ENCODE data around the gene ABL1. TPM values are rescaled to one million over a fixed set of nuclear protein-coding genes. Genes with fewer than 3 reads are reported as not detected.

ABL1 gene
- polyA plus RNA-seq, 1 experiment, result 30.4 TPM

- Histone ChIP-seq H3K27me3 (ENCODE audit: control insufficient read depth, insufficient read depth, low read length) (no peaks in the 10 kb centered on the region), H3K36me3 (ENCODE audit: control insufficient read depth, insufficient read depth, low read length) (peaks cover 41% of the 10 kb centered on the region), H3K4me3 (ENCODE audit: low read depth, low read length) (no peak overlapping the region)
- TF ChIP-seq CTCF (IDR thresholded peaks at IDR 0.05; ENCODE audit: insufficient read depth, low read depth, low read length), result no peak
- POLR2A ChIA-PET, result no interaction called here
- no peak for DNase-seq (ENCODE audit: low read depth)
- CTCF ChIA-PET, result interaction anchor here (0.7 to 5.0 kb wide), 7 partner anchors 18 to 189 kb away, joined by 3 to 18 read pairs (median 4); no protein-coding TSS in a partner anchor
Measured at GRCh38 chr9:130890124-130890523, 55.1 kb downstream of the ABL1 start.

GRCh38 chr9:130890870-130891687, 56.0 kb downstream of the ABL1 start:
- no peaks in the 10 kb centered on the region for H3K27me3 ChIP-seq (ENCODE audit: control insufficient read depth, insufficient read depth, low read length)
- H3K4me3 ChIP-seq (ENCODE audit: low read depth, low read length), result no peak overlapping the region
- CTCF ChIA-PET, result interaction anchor here (0.7 to 5.0 kb wide), 9 partner anchors 19 to 163 kb away, joined by 3 to 18 read pairs (median 4); no protein-coding TSS in a partner anchor
- H3K36me3 ChIP-seq (ENCODE audit: control insufficient read depth, insufficient read depth, low read length), result peaks cover 33% of the 10 kb centered on the region
- DNase-seq (ENCODE audit: low read depth), result no peak
- no peak for TF ChIP-seq CTCF (IDR thresholded peaks at IDR 0.05; ENCODE audit: insufficient read depth, low read depth, low read length)
- POLR2A ChIA-PET, result no interaction called here

GRCh38 chr9:130891688-130892476, 56.8 kb downstream of the ABL1 start:
- Histone ChIP-seq H3K36me3 (ENCODE audit: control insufficient read depth, insufficient read depth, low read length) (peaks cover 25% of the 10 kb centered on the region), H3K27me3 (ENCODE audit: control insufficient read depth, insufficient read depth, low read length) (no peaks in the 10 kb centered on the region), H3K4me3 (ENCODE audit: low read depth, low read length) (no peak overlapping the region)
- CTCF ChIA-PET, result interaction anchor here (1.2 to 5.0 kb wide), 4 partner anchors 20 to 155 kb away, joined by 3 to 18 read pairs (median 6); no protein-coding TSS in a partner anchor
- no peak for DNase-seq (ENCODE audit: low read depth)
- TF ChIP-seq CTCF (IDR thresholded peaks at IDR 0.05; ENCODE audit: insufficient read depth, low read depth, low read length), result no peak
- POLR2A ChIA-PET, result no interaction called here

DNA sequence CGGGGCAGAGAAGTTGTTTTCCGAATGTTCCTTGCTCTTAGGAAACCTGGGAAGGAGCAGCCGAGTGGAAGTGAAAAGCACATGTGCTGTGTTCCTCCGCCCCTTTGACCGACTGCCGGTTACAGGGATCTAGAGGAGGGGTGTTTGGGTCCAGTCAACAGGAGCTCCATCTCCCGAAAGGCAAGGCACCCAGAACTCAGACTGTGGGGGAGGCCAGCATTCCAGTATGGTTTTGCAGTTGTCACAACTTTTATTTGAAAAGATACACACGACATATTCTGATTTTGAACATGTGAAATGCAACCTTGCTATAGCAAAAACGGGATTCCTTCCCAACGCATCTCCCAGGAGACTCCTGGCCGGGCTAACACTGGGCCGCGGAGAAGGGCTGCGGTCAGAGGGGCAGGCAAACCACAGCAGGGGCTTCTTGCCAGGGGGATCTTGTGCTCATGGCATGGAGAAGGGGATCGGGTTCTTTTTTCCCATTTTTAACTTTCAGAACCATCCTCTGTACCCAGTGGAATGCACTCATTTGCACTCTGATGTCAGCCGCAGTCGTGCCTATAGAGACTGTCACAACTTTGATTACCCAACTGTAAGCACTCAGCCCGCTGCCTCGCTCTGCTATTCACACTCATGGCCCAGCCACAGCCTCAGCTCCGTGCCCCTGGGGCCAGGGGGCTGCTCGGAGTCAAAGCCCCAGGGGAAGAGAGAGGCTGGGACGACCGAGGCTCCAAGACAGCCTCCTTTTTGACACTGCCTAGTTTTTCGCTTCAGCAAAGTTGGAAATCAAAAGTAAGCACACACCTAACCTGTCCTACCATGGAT, 57.6 kb downstream of the ABL1 start:
- Histone ChIP-seq H3K36me3 (ENCODE audit: control insufficient read depth, insufficient read depth, low read length) (peaks cover 20% of the 10 kb centered on the region), H3K27me3 (ENCODE audit: control insufficient read depth, insufficient read depth, low read length) (no peaks in the 10 kb centered on the region), H3K4me3 (ENCODE audit: low read depth, low read length) (no peak overlapping the region)
- ChIA-PET POLR2A (no interaction called here), CTCF (interaction anchor here (0.9 to 5.0 kb wide), 6 partner anchors 26 to 154 kb away, joined by 3 to 18 read pairs (median 6); no protein-coding TSS in a partner anchor)
- no peak for TF ChIP-seq CTCF (IDR thresholded peaks at IDR 0.05; ENCODE audit: insufficient read depth, low read depth, low read length)
- no peak for DNase-seq (ENCODE audit: low read depth)

Measured in BJ (cell line).